Measurements from ENCODE around the gene COX7A2L.

DNA sequence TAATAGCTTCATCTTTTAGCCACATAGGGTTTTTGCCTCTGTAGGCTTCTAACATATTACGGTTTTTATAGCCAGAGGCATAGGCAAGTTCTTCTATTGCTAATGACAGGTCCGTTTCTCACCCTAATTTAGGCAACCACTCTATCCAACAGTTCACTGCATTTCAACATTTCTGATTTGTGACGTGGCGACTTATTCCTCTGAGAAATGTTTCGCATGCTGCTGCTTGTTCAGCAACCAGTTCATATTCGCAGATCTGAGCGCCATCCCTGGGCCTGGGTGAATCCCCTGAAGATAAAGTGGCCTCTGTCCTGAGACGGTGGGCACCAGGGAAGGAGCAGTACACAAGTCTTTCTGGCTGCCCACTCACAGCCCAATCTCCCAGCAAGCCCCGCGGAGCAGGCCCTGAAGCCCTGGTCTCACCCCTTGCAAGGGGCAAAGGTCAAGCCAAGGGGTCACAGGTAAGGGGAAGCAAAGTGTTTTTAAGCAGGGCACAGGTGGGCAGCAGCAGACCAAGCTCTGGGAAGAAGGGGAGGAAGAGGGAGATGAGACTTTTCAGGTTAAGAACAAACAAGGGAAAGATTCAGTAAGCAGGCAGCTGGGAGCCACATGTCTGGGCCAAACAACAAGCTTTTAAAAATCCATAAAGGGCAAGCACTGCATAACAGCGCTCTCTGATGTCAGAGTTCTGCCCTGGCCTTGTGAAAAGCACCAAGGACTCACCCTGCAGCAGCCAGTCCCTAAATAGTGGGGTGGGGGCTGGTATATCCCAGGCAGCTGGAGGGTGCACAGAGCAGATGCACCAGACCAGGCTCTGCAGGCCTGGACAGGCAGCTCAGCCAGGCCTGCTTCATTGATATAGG is 10.8 kb upstream of the COX7A2L start:
- TF ChIP-seq, protein P1, sequence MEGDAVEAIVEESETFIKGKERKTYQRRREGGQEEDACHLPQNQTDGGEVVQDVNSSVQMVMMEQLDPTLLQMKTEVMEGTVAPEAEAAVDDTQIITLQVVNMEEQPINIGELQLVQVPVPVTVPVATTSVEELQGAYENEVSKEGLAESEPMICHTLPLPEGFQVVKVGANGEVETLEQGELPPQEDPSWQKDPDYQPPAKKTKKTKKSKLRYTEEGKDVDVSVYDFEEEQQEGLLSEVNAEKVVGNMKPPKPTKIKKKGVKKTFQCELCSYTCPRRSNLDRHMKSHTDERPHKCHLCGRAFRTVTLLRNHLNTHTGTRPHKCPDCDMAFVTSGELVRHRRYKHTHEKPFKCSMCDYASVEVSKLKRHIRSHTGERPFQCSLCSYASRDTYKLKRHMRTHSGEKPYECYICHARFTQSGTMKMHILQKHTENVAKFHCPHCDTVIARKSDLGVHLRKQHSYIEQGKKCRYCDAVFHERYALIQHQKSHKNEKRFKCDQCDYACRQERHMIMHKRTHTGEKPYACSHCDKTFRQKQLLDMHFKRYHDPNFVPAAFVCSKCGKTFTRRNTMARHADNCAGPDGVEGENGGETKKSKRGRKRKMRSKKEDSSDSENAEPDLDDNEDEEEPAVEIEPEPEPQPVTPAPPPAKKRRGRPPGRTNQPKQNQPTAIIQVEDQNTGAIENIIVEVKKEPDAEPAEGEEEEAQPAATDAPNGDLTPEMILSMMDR (IDR thresholded peaks at IDR 0.05; ENCODE audit: insufficient read depth, low read depth, low read length), result no peak
- no peak for TF ChIP-seq EZH2 (IDR thresholded peaks at IDR 0.05; ENCODE audit: insufficient read depth, low read length)
